NK-92 (cell line): Measurements from ENCODE around the gene NHLRC4.

ENCODE experiments used
- DNase-seq: peaks from one replicate; lab custom pipeline; 2025; ENCODE audit not compliant: unreplicated experiment; lab: John Stamatoyannopoulos, UW

NHLRC4 gene

GRCh38 chr16:530111-530817 is 36.5 kb upstream of the NHLRC4 start:
- no peak for DNase-seq

DNA sequence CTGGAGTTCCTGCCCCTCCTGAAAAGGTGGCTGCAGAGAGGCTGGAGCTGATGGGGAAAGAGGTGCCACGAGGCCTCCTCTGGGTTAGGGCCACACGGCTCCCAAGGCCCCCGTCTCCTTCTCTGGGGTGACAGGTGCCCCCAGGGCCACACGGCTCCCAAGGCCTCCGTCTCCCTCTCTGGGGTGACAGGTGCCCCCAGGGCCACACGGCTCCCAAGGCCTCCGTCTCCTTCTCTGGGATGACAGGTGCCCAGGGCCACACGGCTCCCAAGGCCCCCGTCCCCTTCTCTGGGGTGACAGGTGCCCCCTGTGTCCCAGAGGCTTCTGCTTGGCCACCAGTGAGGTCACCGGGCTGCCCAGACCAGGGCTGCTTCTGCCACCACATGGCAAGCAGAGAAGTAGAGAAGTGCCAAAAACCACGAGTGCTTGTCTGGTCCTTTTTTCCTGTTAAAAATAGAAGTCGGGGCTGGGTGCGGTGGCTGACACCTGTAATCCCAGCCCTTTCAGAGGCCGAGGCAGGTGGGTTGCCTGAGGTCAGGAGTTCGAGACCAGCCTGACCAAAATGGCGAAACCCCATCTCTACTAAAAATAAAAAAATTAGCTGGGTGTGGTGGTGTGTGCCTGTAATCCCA is 35.2 kb upstream of the NHLRC4 start:
- DNase-seq, result no peak

DNA sequence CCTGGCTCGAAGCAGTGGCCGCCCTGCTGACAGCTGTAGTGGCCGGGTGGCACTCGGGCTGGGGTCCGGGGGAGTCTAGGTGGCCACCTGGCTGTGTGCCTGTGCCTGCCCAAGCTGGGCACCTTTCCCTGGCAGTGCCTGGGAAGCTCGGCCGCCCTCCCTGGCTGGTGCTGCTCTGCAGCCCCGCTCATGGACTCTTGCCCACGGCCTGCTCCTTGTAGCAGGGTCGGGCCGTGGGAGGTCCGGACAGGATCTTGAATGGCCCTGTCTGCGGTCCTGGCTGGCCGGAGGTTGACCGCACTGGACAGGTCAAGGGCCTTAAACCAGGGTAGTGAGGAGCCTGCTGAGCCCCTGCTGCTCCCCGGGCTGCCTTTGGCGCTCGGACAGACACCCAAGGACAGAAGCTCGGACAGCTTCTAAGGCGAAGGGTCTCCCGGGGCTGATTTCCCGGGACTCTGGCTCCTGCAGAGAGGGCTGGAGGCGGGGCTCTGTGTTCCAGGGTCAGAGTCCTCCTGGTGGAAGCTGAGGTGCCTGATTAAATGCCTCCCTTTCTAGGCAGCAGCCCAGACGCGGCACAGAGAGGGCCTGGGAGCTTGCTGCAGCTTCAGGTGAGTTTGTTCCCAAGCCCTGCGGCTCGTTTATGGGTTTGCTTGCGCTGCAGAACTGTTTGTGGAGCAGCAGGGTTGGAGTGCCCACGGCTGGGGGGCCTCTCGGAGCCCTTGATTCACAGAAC is 33.2 kb upstream of the NHLRC4 start:
- no peak for DNase-seq

- DNase-seq, result no peak
These were observed 32.7 kb upstream of the NHLRC4 start for GRCh38 chr16:534135-534534.

DNA sequence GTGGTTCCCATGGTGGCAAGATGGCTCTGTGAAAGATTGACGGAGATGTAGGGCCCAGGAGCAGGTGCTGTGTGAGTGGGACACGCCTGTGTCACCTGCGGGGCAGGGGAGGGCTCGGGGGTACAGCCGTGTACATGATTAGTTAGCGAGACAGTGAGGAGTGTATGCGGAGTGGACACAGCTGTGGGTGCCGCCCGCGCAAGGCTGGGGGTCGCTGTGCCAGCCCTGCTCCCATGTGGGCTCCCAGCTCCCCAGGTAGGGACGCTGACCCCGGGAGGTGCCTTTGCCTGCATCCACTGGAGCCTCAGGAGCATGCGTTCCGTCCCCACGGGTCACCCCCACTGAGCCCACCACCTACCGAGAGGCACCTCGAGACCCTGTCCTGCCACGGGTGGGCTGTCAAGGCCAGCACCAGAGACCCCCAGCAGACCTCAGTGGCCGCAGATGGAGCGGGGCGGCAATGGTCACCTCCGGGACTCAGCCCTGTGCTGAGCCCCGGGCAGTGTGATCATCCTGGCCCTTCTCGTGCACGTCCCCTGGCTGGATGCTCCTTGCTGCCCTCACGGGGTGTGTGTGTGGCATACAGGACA is 31.9 kb upstream of the NHLRC4 start:
- DNase-seq, result no peak

GRCh38 chr16:535446-536405 is 31.1 kb upstream of the NHLRC4 start:
- DNase-seq, result no peak

GRCh38 chr16:536746-537145 is 30.1 kb upstream of the NHLRC4 start:
- no peak for DNase-seq

DNA sequence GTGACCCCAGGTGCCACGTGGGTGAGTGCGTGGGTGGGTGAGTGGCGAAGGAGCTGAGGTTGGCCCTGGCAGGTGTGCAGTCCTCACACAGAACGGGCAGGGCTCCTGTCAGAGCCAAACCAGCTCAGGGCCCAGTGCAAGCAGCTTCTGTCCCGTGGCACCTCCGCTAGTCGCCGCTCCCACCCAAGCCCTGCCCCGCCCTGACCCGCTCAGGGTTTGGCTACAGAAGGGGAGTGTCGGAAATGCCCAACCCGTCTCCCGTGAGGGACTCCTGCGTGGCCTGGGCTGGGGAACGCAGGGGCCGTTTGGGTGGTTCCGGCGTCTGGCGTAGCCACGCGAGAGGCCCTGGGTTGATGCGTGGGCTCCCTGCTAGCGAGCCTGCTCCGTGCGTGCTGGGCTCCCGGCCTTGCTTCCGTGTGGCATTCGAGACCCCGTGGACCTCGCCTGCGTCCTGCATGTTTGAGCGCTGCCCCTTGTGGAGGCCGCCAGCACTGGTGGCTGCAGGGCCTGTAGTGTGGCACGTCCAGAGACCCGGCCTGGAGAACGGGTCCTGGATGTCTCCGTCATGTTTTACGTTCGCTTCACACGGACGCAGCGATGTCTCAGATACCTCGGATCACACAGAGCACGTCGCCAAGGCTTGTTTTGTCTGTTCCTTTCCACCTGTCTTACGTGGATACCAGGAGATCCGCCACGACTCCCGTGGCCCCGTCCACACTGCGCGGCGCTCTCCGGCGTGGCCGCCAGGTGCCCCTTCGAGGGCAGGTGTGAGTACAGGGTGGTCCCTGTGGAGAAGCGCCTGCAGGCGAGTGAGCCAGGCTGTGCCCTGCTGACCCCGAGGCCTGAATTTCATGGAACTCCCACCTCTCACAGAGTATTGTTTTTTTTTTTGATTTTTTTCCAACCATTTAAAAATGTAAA is 29.1 kb upstream of the NHLRC4 start:
- no peak for DNase-seq

GRCh38 chr16:539901-540530 is 26.8 kb upstream of the NHLRC4 start:
- no peak for DNase-seq

DNA sequence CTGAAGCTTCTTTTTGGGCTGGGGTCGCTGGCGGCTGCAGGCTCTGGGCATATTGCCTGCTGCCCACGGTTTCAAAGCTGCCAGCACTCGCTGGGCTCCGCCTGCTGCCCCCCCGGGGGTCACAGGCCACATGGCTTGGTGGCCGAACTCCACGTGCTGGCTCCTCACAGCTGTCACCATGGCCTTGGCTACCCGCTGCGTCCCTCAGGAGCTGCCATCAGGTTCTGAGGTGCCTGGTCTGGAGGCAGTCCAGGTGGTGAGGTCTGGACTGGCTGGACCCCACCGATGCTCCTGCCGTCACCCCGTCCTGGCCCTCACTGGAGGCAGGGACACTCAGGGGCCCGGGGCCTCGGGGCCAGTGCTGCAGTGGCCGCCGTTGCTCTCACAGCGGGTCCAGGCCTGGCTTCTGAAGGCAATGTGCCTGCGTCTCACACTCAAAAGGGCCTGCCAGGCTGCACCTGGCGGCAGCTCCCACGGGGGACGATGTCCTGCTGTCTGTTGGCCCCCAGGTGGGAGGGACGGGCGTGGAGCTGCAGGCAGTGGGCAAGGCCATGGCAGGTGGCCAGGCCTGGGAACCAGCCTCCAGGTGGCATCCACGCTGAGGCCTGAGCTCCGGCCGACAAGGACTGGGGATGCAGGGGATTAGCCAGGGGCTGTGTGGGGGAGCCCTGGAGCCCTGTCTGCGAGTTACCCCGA is 26.0 kb upstream of the NHLRC4 start:
- DNase-seq, result no peak

GRCh38 chr16:543301-544164 is 23.3 kb upstream of the NHLRC4 start:
- no peak for DNase-seq

- DNase-seq, result no peak
These were observed 22.3 kb upstream of the NHLRC4 start for GRCh38 chr16:544517-544916.

- DNase-seq, result no peak
These were observed 19.7 kb upstream of the NHLRC4 start for GRCh38 chr16:546909-547770.

- no peak for DNase-seq
These were observed 18.2 kb upstream of the NHLRC4 start for GRCh38 chr16:548586-548985.

DNA sequence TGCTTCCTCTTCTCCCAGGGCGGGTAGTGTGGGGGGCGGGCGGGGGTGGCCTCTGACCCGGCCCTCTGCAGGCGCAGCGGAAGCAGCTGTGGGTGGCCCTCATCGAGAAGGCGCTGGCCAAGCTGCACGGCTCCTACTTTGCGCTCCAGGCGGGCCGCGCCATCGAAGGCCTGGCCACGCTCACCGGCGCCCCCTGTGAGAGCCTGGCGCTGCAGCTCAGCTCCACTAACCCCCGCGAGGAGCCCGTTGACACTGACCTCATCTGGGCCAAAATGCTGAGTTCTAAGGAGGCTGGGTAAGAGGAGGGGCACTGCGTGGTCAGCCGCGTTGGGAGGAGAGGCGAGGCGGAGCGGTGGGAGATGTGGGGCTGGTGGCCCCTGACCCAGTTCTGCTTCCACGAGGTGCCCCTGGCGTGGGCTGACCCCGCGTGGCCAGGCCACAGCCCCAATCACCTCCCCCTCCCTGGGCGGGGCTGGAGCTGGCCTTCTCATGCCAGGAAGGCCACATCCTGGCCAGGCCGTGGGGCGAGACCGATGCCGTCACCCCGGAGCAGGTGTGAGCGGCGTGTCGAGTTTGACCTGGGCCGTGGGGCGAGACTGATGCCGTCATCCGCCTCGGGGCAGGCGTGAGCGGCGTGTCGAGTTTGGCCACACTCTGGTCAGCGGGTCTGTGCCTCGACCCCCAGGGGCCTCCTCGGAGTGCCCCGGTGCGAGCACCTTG is 17.1 kb upstream of the NHLRC4 start:
- no peak for DNase-seq

- no peak for DNase-seq
These were observed 15.6 kb upstream of the NHLRC4 start for GRCh38 chr16:551210-551609.
